ENCODE data around the gene IFI27L1.
"Not testable (repeated sequence)": the region's sequence is repeated elsewhere in the genome, so short reads cannot be mapped to it uniquely, and the experiment has no call there.

Gene IFI27L1

GRCh38 chr14:94048691-94049624 lies 32.2 kb upstream of the IFI27L1 start:
- DNase-seq: no peak

GRCh38 chr14:94049625-94050023 lies 31.5 kb upstream of the IFI27L1 start:
- DNase-seq: no peak

GRCh38 chr14:94050231-94050880 lies 30.8 kb upstream of the IFI27L1 start:
- DNase-seq: no peak

GRCh38 chr14:94051115-94051514 lies 30.0 kb upstream of the IFI27L1 start:
- no peak for DNase-seq

DNA sequence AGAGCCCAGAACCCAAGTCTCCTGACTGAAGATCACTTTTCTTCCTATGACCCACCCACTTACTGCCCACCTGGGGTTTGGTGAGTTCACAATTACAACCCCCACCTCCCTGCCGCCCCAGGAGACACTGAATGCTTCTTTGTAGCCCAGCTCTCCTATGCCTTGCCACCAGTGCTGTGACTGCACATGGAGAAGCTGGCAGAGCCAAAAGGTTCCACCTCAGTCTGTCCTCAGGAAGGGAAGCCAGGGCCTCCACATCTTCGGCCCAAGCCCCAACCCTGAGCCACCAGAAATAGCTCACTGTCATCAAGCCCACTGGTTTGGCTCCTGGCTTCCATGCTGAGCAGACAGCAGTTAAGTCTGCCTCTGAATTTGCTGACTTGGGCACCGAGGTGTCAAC lies 29.3 kb upstream of the IFI27L1 start:
- DNase-seq: no peak

DNA sequence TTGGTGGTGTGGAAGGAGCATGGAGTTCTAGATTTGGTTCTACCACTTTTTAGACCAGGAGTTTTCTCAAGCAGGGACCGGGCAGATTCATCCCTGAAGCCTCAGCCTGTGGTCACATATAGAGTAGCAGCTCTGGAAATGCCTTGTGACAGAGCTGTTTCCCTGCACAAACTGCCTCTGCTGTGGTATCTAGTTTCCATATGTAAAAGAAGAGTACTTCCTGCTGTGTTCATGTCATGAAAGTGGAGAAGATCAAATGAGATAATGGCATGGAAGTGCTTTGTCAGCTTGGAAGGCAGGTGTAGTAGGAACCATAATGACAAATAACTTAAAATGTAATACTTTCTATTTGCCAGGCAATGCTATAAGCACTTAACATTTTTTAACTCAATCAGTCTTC lies 28.9 kb upstream of the IFI27L1 start:
- DNase-seq: no peak

- no peak for DNase-seq
Measured at GRCh38 chr14:94052662-94053061, 28.4 kb upstream of the IFI27L1 start.

- DNase-seq: no peak
Measured at GRCh38 chr14:94054401-94054800, 26.7 kb upstream of the IFI27L1 start.

GRCh38 chr14:94054936-94055335 lies 26.2 kb upstream of the IFI27L1 start:
- DNase-seq: no peak

- DNase-seq: no peak
Measured at GRCh38 chr14:94056579-94057308, 24.4 kb upstream of the IFI27L1 start.

DNA sequence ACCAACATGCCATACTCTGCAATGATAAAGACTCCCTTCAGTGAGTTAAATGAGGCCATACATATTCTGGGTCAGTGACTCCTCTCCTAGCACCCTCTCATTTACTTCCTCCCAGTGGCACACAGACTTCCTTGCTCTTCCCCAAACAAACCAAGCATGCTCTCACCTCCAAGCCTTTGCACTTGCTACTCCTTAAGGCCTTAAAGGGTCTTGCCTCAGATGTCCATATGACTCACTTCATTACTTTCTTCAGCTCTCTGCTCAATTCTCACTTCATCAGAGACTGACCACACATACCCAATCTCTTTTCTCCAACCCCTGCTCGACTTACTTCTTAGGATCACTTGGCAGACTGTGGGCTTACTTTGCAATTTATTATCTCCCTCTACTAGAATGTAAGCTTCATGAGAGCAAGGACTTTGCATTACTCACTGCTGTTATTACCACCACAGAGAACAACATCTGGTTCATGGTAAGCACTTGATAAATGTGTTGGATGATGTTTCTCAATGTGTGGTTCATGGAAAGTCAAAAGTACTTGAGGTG lies 22.9 kb upstream of the IFI27L1 start:
- no peak for DNase-seq

GRCh38 chr14:94058674-94059138 lies 22.4 kb upstream of the IFI27L1 start:
- DNase-seq: no peak

GRCh38 chr14:94059998-94060397 lies 21.1 kb upstream of the IFI27L1 start:
- no peak for DNase-seq

- DNase-seq: no peak
Measured at GRCh38 chr14:94062344-94062940, 18.7 kb upstream of the IFI27L1 start.

DNA sequence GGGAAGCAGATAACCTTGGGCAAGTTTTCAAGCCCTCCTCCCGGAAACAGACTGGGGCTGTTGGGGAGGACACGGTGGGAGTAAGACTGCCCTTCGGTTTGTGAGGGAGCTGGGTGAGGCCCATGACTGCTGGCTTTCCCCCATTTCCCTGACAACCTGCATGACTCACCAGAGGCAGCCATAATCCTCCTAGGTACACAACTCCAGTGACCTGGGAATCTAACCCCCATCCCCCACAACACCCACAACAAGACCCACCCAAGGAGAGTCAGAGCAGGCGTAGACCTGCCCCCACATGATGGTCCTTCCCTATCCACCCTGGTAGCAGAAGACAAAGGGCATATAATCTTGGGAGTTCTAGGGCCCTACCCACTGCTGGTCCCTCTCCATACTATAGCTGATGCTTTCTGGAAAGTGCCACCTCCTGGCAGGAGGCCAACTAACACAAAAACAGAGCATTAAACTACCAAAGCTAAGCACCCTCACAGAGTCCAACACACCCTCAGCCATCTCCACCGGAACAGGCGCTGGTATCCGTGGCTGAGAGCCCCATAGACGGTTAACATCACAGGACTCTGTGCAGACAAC lies 14.9 kb upstream of the IFI27L1 start:
- no peak for DNase-seq

- DNase-seq: not testable (repeated sequence)
Measured at GRCh38 chr14:94072076-94072475, 9.0 kb upstream of the IFI27L1 start.

DNA sequence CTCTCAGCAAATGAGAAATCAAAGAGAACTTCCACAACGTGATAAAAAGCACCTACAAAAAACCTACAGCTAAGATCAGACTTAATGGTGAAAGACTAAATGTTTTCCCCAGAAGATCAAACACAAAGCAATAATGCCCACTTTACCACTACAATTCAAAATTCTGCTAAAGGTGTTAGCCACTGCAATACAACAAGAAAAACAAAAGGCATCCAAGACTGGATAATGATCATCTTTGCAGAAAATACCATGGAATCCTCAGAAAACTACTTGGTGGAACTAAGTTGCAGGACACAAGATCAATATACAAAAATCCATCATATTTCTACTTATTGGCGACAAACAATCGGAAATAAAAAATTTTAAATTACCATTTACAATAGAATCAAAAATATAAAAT lies 6.6 kb upstream of the IFI27L1 start:
- DNase-seq: no peak

GRCh38 chr14:94075008-94075407 lies 6.1 kb upstream of the IFI27L1 start:
- DNase-seq: no peak

- DNase-seq: no peak
Measured at GRCh38 chr14:94077111-94077821, 3.8 kb upstream of the IFI27L1 start.

DNA sequence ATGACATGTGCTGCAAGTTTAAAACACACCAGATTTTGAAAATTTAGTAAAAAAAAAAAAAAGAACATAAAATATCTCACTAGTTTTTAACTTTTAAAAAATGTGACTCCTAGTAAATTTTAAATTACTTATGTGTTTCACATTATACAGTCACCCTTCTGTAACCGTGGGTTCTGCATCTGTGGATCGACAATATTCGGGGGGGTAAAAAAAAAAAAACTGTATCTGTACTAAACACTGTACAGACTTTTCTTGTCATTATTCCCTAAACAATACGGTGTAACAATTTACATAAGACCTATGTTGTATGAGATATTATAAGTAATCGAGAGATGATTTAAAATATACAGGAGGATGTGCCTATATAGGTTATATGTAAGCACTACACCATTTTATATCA lies 3.3 kb upstream of the IFI27L1 start:
- DNase-seq: no peak

DNA sequence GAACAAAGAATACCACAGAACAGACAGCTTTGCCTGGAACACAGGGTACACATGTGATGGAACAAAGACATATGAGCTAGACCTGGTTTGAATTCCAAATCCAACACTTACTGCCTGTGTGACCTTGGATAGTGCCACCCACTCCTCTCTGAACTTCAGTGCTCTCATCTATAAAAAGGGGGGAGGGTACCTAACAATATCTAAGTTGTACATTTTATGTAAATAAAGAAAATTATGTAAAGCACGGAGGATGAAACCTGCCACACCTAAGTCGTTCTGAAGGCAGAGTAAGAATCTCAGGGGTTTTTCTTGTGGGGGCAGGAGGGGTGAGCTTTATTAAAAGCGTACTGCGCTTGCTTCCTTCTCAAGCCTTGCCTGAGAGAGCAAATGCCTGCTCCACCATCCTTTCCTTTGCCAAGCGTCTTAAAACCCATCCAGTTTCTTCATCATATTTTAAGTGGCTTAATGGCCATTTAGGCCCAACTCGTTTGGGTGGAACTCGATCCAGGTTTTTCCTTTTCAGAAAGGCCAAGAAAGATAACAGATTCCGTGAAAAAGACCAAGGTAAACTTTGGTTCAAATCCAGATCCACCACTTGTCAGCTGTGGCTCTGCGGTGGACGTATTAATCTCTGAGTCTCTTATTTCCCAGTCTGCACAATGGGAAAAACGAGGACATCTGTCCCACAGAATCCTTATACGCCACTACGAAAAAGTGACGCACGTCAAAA lies 1.1 kb upstream of the IFI27L1 start:
- no peak for DNase-seq

Data from GOT3 (cell line).